NCI-H2029 treated with DMSO at 0.1 percent for 48 hours (cell line): ENCODE results near the gene LRRC7.
"Not testable (repeated sequence)": the region's sequence is repeated elsewhere in the genome, so short reads cannot be mapped to it uniquely, and the experiment has no call there.

Source experiments
- DNase-seq: peaks from one replicate; lab custom pipeline; 2025; lab: John Stamatoyannopoulos, UW

LRRC7 gene

DNA sequence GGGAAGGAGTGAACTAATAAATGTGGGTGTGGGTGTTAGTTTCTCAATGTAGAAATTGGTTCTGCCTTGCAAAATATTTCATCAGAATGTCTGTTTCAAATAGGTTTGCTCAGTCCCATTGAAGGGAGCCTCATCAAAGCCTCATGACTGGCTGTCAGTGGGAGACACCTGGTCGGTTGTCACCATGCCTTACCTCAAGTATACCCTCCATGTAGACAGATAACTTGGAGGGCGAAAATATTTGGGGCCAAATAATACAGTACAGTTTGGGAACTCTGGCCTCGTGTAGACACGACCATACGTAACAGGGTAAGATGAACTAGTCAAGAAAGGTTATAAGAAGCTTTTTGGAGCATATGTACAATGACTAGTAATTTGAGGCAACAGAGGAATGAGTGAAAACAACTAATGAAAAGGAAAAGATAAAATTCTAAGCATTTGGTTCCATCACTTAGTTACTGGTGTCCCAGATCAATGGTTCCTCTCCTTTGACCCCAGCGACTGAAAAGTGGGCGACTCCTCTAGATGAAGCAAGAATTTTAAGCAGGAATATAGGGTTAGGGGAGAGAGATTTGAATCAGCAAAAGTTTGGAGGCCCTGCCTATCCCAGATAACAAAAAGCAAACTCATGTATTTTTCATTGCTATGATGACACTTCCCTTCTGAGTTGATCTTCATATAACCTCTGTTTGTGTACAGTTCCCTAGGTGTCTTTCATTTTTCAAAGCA lies 473.8 kb downstream of the LRRC7 start:
- no peak for DNase-seq

GRCh38 chr1:70042090-70042731 lies 474.5 kb downstream of the LRRC7 start:
- no peak for DNase-seq

GRCh38 chr1:70043804-70044203 lies 476.1 kb downstream of the LRRC7 start:
- DNase-seq = no peak

- DNase-seq = no peak
Measured at GRCh38 chr1:70044832-70045231, 477.1 kb downstream of the LRRC7 start.

DNA sequence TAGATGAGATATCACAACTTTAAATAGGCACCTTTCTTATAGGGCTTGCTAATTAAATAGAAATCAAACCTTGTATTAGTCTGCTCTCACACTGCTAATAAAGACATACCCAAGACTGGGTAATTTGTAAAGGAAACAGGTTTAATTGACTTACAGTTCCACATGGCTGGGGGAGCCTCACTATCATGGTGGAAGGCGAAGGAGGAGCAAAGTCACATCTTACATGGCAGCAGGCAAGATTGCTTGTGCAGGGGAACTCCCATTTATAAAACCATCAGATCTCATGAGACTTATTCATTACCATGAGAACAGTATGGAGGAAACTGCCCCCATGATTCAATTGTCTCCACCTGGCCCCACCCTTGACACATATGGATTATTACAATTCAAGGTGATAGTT lies 477.9 kb downstream of the LRRC7 start:
- DNase-seq = not testable (repeated sequence)

GRCh38 chr1:70048336-70049094 lies 480.8 kb downstream of the LRRC7 start:
- no peak for DNase-seq

DNA sequence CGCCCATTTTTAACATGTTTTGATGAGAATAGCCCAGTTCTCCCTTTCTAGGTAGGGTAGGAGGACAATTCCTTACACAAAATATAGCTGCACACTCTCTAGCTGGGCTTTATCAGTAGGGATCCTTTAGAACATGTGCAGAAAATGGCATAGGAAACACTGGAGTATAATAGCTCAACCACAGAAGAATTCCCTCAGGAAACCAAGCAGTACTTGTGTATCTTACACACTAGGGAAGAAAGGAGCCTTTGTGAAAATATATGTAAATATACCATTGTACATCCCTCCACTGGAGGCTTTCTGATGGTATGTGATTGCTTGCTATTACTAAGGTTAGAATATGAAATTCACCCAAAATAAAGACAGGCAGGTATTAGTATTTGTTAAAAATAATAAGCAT lies 484.2 kb downstream of the LRRC7 start:
- DNase-seq = no peak

DNA sequence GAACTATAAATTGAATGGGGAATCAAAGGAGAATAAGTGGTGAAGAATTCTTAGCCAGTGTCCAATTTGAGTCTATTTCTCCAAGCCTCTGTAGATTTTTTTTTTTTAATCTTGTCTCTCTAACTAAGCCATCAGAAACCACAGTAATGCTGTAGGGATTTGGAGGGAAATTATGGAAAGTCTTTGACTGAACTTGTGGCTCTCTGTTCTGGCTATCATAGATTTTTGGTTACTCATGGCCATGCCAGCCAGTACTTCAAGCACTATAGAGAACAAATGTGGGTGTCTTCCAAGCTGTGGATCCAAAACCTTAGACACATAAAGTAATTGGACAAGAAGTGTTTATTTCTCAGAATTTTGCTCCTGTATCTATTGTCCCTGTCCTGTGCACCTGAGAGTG lies 489.8 kb downstream of the LRRC7 start:
- DNase-seq = no peak

- DNase-seq = no peak
Measured at GRCh38 chr1:70061231-70061630, 493.5 kb downstream of the LRRC7 start.

DNA sequence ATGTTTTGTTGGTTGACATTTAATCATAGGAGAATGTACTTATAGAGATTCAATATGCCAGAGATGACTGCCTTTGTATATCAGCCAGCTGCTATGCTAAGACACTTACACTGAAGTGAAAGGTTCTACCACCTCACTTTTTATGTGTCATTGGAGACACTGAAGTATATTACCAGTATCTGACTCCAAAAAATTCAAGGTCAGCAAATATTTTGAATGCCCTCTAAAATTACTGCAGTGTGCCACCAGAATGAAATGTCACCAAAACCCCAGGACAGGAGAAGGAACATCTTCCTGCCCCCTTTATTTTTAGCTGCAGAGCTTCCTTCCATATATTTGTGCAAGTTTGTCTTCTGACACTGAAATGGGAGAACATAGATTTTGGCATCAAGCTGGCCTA lies 496.1 kb downstream of the LRRC7 start:
- no peak for DNase-seq

DNA sequence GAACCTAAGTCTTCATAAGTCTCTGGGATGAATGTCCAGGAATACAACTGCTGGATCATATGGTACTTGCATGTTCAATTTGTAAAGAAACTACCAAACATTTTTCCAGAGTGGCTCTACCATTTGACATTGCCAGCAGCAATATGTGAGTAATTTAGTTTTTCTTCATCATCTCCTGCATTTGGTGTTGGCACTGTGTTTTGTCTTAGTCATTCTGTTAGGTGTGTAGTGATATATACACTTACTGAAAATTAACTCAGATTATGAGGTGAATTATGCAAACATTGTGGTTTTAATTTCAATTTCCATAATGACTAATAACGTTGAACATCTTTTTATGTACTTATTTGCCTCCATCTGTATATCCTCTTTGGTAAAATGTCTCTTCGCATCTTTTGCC lies 499.0 kb downstream of the LRRC7 start:
- DNase-seq = no peak

GRCh38 chr1:70071601-70072000 lies 503.9 kb downstream of the LRRC7 start:
- DNase-seq = no peak

DNA sequence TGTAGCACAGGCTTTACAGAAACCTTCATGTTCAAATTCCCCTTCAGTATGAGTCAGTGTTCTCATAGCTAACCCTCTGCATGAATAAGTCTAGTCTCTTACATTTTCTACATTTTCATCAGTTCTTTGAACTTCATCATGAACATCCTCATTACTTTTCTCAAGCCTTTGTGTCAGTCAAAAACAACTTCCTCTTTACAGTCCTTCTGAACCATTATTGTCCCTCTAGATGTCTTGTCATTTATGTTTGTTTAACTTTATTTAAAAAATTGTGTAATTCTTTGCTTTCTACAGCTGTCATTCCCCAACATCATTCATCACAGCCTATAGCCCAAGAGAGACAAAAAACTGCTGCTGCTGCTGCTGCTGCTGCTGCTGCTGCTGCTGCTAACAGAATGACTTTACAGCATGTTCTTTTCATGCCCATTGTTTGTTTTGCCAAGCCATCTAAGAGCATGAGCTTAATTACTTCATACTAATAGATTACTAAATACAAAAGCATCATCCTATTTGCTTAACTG lies 504.6 kb downstream of the LRRC7 start:
- peak; percentile 23 for DNase-seq

DNA sequence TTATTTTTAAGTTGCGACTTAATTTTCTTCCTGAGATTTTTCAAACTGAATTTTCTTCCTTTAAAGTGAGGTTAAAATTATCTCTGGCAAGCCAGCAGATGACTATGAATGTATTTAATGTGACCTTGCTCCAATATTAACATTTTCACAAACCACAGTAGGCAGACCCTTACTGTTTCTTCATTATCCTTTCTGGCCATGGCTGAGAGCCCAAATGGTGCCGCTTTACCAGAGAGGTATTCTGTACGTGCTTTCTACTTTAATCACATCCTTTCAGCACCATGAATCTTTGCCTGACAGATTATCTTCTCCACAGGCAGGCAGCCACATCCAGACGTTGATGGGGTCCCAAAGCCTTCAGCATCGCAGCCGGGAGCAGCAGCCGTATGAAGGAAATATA lies 508.0 kb downstream of the LRRC7 start:
- no peak for DNase-seq

DNA sequence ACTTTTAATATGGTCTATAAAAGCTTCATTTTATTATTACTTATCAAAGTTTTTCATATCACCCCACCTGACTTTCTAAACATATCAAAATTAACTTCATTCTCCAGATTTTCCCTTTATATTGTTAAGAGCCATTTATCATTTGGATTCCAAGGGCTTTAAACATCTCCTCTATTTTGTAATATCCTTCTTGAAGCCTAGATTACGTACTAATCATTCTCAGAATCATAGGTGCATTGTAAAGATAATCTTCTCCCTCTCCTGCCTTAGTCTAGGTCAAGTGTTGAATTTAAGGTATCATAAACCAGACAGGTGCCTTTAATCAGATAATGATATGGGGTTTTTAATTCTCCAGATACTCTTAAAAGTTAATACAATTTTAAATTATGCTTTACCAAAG lies 509.3 kb downstream of the LRRC7 start:
- no peak for DNase-seq

GRCh38 chr1:70079546-70079945 lies 511.8 kb downstream of the LRRC7 start:
- no peak for DNase-seq

DNA sequence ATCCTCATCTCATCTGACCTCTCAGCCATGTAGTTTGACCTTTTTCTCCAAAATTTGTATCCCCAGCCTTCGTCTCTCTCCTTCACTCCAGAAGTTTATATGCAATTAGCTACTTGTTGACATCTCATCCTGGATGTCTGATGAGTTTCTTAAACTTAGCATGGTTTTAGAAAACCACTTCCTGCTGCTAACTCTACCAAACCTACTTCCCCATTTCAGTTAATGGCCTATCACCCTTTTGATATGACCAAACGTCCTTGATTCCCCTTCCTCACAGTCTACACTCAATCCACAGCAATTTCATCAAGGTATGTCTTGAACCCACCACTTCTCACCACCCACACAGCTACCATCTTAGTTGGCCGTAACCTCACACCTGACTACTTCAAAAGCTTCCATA lies 515.8 kb downstream of the LRRC7 start:
- DNase-seq = no peak

GRCh38 chr1:70084314-70084915 lies 516.7 kb downstream of the LRRC7 start:
- no peak for DNase-seq

DNA sequence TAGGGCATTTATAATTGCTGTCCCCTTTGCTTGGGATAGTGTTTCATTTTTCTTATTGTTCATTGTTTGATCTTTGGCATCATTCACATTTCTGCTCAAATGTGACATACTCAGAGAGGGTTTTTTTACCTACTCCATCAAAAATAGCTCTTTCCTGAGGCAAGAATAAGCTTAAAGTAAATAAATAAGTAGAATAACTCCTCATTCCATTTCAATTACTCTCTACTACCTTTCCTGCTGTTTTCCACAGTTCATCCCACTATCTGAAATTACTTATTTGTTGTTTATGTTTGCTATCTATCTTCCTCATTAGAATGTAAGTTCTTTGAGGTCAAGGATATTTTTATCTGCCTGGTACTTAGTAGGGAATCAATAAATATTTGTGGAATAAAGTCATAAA lies 517.8 kb downstream of the LRRC7 start:
- DNase-seq = no peak

DNA sequence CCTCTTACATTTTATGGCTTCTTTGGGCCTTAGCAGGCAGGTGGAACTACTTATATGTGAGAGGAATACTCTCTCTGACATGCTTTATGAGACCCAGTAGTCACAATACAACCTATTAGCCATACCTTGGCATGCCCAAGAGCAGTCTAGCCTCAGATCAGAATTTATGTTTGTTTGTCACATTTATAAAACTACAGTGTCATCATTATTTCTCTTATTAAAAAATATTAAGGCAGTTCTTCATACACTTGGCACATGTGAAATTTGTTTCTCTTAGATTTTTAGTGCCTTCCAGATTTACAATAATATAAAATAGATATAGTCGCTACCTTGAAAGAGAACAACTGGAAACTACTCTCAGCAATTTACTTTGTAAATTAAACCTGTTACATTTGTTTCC lies 519.2 kb downstream of the LRRC7 start:
- DNase-seq = no peak

DNA sequence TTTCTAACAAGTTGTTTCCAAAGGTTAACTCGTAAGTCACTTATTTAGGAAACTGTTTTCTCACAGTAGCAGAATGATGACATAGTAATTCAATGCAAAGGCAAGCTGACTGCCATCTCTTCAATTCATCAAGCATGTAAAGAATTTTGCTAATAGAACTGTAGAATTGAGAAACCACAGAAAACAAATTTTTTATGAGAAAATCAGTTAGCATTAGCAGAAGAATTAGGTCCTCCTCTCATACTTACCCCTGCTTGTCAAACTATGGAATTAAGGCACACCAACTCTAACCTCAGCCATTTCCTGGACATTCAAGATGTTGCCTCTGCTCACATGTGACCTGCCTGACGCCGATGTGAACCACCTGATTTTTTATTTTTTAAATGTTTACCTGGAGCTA lies 522.4 kb downstream of the LRRC7 start:
- DNase-seq = no peak

- no peak for DNase-seq
Measured at GRCh38 chr1:70090875-70091274, 523.2 kb downstream of the LRRC7 start.

DNA sequence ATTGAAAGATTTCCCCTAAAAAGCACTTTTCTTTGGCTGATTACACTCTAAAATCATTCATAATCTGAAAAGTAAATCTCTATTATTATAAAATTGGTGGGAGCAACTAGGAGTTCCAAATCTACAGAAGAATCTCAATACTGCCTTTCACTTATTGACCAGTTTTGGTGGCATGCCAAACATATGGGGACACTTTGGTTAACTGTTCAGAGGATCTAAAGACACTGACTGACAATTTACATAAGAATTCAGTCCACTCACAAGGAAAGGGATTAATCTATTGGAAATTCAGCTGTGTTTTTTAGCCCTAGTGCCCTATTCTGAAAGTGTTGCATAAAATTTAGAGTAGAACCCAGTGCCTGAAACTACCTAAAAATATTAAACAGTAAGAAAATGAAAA lies 524.1 kb downstream of the LRRC7 start:
- no peak for DNase-seq
